ENCODE data around the gene MTMR1.

MTMR1 gene

GRCh38 chrX:150651906-150652305, 41.3 kb upstream of the MTMR1 start:
- DNase-seq (ENCODE audit: low read depth) = no peak

GRCh38 chrX:150655788-150656187, 37.4 kb upstream of the MTMR1 start:
- DNase-seq (ENCODE audit: low read depth) = no peak
- TF ChIP-seq CTCF (conservative IDR thresholded peaks at IDR 0.05; ENCODE audit: low read length) = no peak
- no peak overlapping the region for H3K4me3 ChIP-seq (ENCODE audit: low read length)

More at GRCh38 chrX:150651906-150652305, 41.3 kb upstream of the MTMR1 start:
- no peak overlapping the region for H3K4me3 ChIP-seq (ENCODE audit: low read length)
- no peak for TF ChIP-seq CTCF (conservative IDR thresholded peaks at IDR 0.05; ENCODE audit: low read length)

- no peak overlapping the region for H3K4me3 ChIP-seq (ENCODE audit: low read length)
- DNase-seq (ENCODE audit: low read depth) = no peak
- TF ChIP-seq CTCF (conservative IDR thresholded peaks at IDR 0.05; ENCODE audit: low read length) = no peak
Measured at GRCh38 chrX:150663073-150663472, 30.1 kb upstream of the MTMR1 start.

- TF ChIP-seq CTCF (conservative IDR thresholded peaks at IDR 0.05; ENCODE audit: low read length) = no peak
- no peak overlapping the region for H3K4me3 ChIP-seq (ENCODE audit: low read length)
- peak; percentile 3 for DNase-seq (ENCODE audit: low read depth)
Measured at GRCh38 chrX:150664290-150664689, 28.9 kb upstream of the MTMR1 start.

- H3K4me3 ChIP-seq (ENCODE audit: low read length) = no peak overlapping the region
- DNase-seq (ENCODE audit: low read depth) = no peak
- no peak for TF ChIP-seq CTCF (conservative IDR thresholded peaks at IDR 0.05; ENCODE audit: low read length)
Measured at GRCh38 chrX:150676221-150676620, 17.0 kb upstream of the MTMR1 start.

GRCh38 chrX:150680974-150681373, 12.2 kb upstream of the MTMR1 start:
- TF ChIP-seq CTCF (conservative IDR thresholded peaks at IDR 0.05; ENCODE audit: low read length) = peak; percentile 29
- DNase-seq (ENCODE audit: low read depth) = no peak
- no peak overlapping the region for H3K4me3 ChIP-seq (ENCODE audit: low read length)

- no peak for TF ChIP-seq CTCF (conservative IDR thresholded peaks at IDR 0.05; ENCODE audit: low read length)
- DNase-seq (ENCODE audit: low read depth) = no peak
- no peak overlapping the region for H3K4me3 ChIP-seq (ENCODE audit: low read length)
Measured at GRCh38 chrX:150683112-150683511, 10.1 kb upstream of the MTMR1 start.

Measured in AG10803 (cell line).